ENCODE data around the gene NRP2.

GRCh38 chr2:205836477-205837221 lies 154.3 kb downstream of the NRP2 start:
- no peak for TF ChIP-seq CTCF (IDR thresholded peaks at IDR 0.05; ENCODE audit: borderline replicate concordance, extremely low read depth, low read length, poor library complexity, severe bottlenecking)
- TF ChIP-seq EZH2 (IDR thresholded peaks at IDR 0.05; ENCODE audit: borderline replicate concordance, low read depth, low read length, severe bottlenecking) = no peak
